WTC11 (cell line): ENCODE results near the gene PIKFYVE. TPM values are rescaled to one million over a fixed set of nuclear protein-coding genes. Genes with fewer than 3 reads are reported as not detected.
A peak's percentile ranks its signal among the peaks of the same experiment; 100 is the strongest.
"Not testable (repeated sequence)": the region's sequence is repeated elsewhere in the genome, so short reads cannot be mapped to it uniquely, and the experiment has no call there.

Experiments
- ATAC-seq: fragments of 200-7000 bp; cut with Tn5 transposase; 2 replicates; pipeline ENCODE4 v1.10.0; 2021; ENCODE audit warnings: mild to moderate bottlenecking, moderate library complexity
- CTCF ChIA-PET: fragments of 300-600 bp; sonication (Branson Sonifier 250); formaldehyde crosslinking; loops from one replicate; lab custom pipeline; 2021; ENCODE audit warnings: antibody characterized with exemption; lab: Charles Lee
- POLR2A ChIA-PET: fragments of 350-600 bp; sonication (Branson Sonifier 250); formaldehyde crosslinking; loops from one replicate; lab custom pipeline; 2021; ENCODE audit warnings: antibody characterized with exemption; lab: Charles Lee
- DNase-seq: peaks from one replicate; pipeline ENCODE4 v3.0.0; 2021; ENCODE audit warnings: low spot score
- H3K27ac Mint-ChIP-seq: 2 replicates; pipeline ENCODE4 v1.8.0; 2021; ENCODE audit warnings: mixed read lengths
- H3K27me3 Mint-ChIP-seq: 2 replicates; pipeline ENCODE4 v1.8.0; 2021; ENCODE audit warnings: low read depth, mild to moderate bottlenecking, moderate library complexity, mixed read lengths
- H3K36me3 Mint-ChIP-seq: 2 replicates; pipeline ENCODE4 v1.8.0; 2021; ENCODE audit warnings: mixed read lengths
- H3K4me1 Mint-ChIP-seq: 2 replicates; pipeline ENCODE4 v1.8.0; 2022; ENCODE audit warnings: mixed read lengths
- H3K4me3 Mint-ChIP-seq: 2 replicates; pipeline ENCODE4 v1.8.0; 2021; ENCODE audit warnings: mild to moderate bottlenecking, moderate library complexity, mixed read lengths
- H3K9me3 Mint-ChIP-seq: 2 replicates; pipeline ENCODE4 v1.8.0; 2021; ENCODE audit warnings: mixed read lengths
- CTCF ChIP-seq: fragments of 200-600 bp; IDR thresholded peaks from 2 replicates; pipeline ENCODE4 v1.8.0; 2022; ENCODE audit warnings: antibody characterized with exemption
- E2F4 ChIP-seq: sonication (generic); formaldehyde crosslinking; IDR thresholded peaks from 2 replicates; pipeline ENCODE4 v1.8.1; 2022; ENCODE audit warnings: low read depth, mild to moderate bottlenecking, moderate library complexity, missing genetic modification reagents, borderline replicate concordance
- E2F5 ChIP-seq: sonication (generic); formaldehyde crosslinking; IDR thresholded peaks from 2 replicates; pipeline ENCODE4 v1.8.1; 2022; ENCODE audit warnings: mild to moderate bottlenecking, moderate library complexity, missing genetic modification reagents
- FOXP1 ChIP-seq: sonication (generic); formaldehyde crosslinking; IDR thresholded peaks from 2 replicates; pipeline ENCODE4 v1.8.0; 2022; ENCODE audit warnings: missing genetic modification reagents, mild to moderate bottlenecking, moderate library complexity, borderline replicate concordance
- HMGA2 ChIP-seq: fragments of 250-450 bp; sonication (Bioruptor Pico); IDR thresholded peaks from 2 replicates; pipeline ENCODE4 v1.4.0; 2021; ENCODE audit warnings: mild to moderate bottlenecking, moderate library complexity
- IRF2 ChIP-seq: sonication (generic); formaldehyde crosslinking; IDR thresholded peaks from 2 replicates; pipeline ENCODE4 v1.8.0; 2022; ENCODE audit warnings: low read depth, missing genetic modification reagents, borderline replicate concordance
- JAZF1 ChIP-seq: fragments of 250-450 bp; sonication (Bioruptor Pico); IDR thresholded peaks from 2 replicates; pipeline ENCODE4 v1.9.0; 2021; ENCODE audit warnings: moderate library complexity, mild to moderate bottlenecking, inconsistent platforms
- MXD4 ChIP-seq: fragments of 250-450 bp; sonication (Bioruptor Pico); IDR thresholded peaks from 2 replicates; pipeline ENCODE4 v1.8.0; 2021; ENCODE audit warnings: mild to moderate bottlenecking, moderate library complexity, borderline replicate concordance
- NR1H2 ChIP-seq: sonication (generic); formaldehyde crosslinking; IDR thresholded peaks from 2 replicates; pipeline ENCODE4 v1.9.0; 2021; ENCODE audit warnings: mild to moderate bottlenecking, moderate library complexity, missing genetic modification reagents
- PRRX2 ChIP-seq: fragments of 250-450 bp; sonication (Bioruptor Pico); IDR thresholded peaks from 2 replicates; pipeline ENCODE4 v1.8.0; 2021; ENCODE audit warnings: mild to moderate bottlenecking
- SOX15 ChIP-seq: fragments of 250-450 bp; sonication (Bioruptor Pico); IDR thresholded peaks from 2 replicates; pipeline ENCODE4 v1.9.0; 2021; ENCODE audit warnings: mild to moderate bottlenecking
- TEAD1 ChIP-seq: sonication (generic); formaldehyde crosslinking; IDR thresholded peaks from 2 replicates; pipeline ENCODE4 v1.8.0; 2022; ENCODE audit warnings: mild to moderate bottlenecking, missing genetic modification reagents
- USF1 ChIP-seq: sonication (generic); formaldehyde crosslinking; IDR thresholded peaks from 2 replicates; pipeline ENCODE4 v1.8.0; 2022; ENCODE audit warnings: mild to moderate bottlenecking, missing genetic modification reagents
- ZNF317 ChIP-seq: sonication (generic); formaldehyde crosslinking; IDR thresholded peaks from 2 replicates; pipeline ENCODE4 v1.8.1; 2023; ENCODE audit warnings: low read depth, mild to moderate bottlenecking, moderate library complexity, missing genetic modification reagents, borderline replicate concordance
- ZNF425 ChIP-seq: fragments of 250-450 bp; sonication (Bioruptor Pico); conservative IDR thresholded peaks from 2 replicates; pipeline ENCODE4 v1.9.0; 2021; ENCODE audit warnings: mild to moderate bottlenecking
- total RNA-seq: library from RNA; stranded (reverse); gene quantifications from 3 replicates; pipeline ENCODE4 v1.2.3, GENCODE V29; 2021
- TF ChIP-seq, protein P1 (sequence below): sonication (generic); formaldehyde crosslinking; IDR thresholded peaks from 2 replicates; pipeline ENCODE4 v1.8.0; 2023; ENCODE audit warnings: missing genetic modification reagents
- TF ChIP-seq, protein P2 (sequence below): sonication (generic); formaldehyde crosslinking; IDR thresholded peaks from 2 replicates; pipeline ENCODE4 v1.8.0; 2023; ENCODE audit warnings: missing genetic modification reagents, mild to moderate bottlenecking, borderline replicate concordance
- TF ChIP-seq, protein P3 (sequence below): sonication (generic); formaldehyde crosslinking; IDR thresholded peaks from 2 replicates; pipeline ENCODE4 v1.8.0; 2022; ENCODE audit warnings: missing genetic modification reagents

The PIKFYVE gene
- total RNA-seq, 1 experiment from 2014 or later, result 36.1 TPM

- POLR2A ChIA-PET, result no interaction called here
- Mint-ChIP-seq H3K4me3 (no peak overlapping the region), H3K9me3 (peaks cover 14% of the 10 kb centered on the region), H3K27me3 (peaks cover 3% of the 10 kb centered on the region; the same call in 1 of the 2 replicates), H3K27ac (peak overlapping the region; percentile 4; the same call in 1 of the 2 replicates), H3K4me1 (peaks cover 26% of the 10 kb centered on the region), H3K36me3 (peaks cover 11% of the 10 kb centered on the region)
- CTCF ChIA-PET, result interaction anchor here (0.6 kb wide), 1 partner anchor 275 kb away, joined by 3 read pairs; no protein-coding TSS in a partner anchor
- DNase-seq, result no peak
- peak; percentile 75 for ATAC-seq
- TF ChIP-seq E2F4 (CRISPR knock-in tag), result no peak
- TF ChIP-seq MXD4 (CRISPR knock-in tag), result no peak
- TF ChIP-seq PRRX2, result no peak
- no peak for TF ChIP-seq SOX15 (CRISPR knock-in tag)
- TF ChIP-seq, protein P1, sequence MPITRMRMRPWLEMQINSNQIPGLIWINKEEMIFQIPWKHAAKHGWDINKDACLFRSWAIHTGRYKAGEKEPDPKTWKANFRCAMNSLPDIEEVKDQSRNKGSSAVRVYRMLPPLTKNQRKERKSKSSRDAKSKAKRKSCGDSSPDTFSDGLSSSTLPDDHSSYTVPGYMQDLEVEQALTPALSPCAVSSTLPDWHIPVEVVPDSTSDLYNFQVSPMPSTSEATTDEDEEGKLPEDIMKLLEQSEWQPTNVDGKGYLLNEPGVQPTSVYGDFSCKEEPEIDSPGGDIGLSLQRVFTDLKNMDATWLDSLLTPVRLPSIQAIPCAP (CRISPR knock-in tag), result no peak
- no peak for TF ChIP-seq HMGA2
- TF ChIP-seq USF1 (CRISPR knock-in tag), result no peak
- no peak for TF ChIP-seq NR1H2 (CRISPR knock-in tag)
- no peak for TF ChIP-seq FOXP1
- TF ChIP-seq, protein P2, sequence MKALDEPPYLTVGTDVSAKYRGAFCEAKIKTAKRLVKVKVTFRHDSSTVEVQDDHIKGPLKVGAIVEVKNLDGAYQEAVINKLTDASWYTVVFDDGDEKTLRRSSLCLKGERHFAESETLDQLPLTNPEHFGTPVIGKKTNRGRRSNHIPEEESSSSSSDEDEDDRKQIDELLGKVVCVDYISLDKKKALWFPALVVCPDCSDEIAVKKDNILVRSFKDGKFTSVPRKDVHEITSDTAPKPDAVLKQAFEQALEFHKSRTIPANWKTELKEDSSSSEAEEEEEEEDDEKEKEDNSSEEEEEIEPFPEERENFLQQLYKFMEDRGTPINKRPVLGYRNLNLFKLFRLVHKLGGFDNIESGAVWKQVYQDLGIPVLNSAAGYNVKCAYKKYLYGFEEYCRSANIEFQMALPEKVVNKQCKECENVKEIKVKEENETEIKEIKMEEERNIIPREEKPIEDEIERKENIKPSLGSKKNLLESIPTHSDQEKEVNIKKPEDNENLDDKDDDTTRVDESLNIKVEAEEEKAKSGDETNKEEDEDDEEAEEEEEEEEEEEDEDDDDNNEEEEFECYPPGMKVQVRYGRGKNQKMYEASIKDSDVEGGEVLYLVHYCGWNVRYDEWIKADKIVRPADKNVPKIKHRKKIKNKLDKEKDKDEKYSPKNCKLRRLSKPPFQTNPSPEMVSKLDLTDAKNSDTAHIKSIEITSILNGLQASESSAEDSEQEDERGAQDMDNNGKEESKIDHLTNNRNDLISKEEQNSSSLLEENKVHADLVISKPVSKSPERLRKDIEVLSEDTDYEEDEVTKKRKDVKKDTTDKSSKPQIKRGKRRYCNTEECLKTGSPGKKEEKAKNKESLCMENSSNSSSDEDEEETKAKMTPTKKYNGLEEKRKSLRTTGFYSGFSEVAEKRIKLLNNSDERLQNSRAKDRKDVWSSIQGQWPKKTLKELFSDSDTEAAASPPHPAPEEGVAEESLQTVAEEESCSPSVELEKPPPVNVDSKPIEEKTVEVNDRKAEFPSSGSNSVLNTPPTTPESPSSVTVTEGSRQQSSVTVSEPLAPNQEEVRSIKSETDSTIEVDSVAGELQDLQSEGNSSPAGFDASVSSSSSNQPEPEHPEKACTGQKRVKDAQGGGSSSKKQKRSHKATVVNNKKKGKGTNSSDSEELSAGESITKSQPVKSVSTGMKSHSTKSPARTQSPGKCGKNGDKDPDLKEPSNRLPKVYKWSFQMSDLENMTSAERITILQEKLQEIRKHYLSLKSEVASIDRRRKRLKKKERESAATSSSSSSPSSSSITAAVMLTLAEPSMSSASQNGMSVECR (CRISPR knock-in tag), result no peak
- TF ChIP-seq TEAD1 (CRISPR knock-in tag), result no peak
- TF ChIP-seq, protein P3, sequence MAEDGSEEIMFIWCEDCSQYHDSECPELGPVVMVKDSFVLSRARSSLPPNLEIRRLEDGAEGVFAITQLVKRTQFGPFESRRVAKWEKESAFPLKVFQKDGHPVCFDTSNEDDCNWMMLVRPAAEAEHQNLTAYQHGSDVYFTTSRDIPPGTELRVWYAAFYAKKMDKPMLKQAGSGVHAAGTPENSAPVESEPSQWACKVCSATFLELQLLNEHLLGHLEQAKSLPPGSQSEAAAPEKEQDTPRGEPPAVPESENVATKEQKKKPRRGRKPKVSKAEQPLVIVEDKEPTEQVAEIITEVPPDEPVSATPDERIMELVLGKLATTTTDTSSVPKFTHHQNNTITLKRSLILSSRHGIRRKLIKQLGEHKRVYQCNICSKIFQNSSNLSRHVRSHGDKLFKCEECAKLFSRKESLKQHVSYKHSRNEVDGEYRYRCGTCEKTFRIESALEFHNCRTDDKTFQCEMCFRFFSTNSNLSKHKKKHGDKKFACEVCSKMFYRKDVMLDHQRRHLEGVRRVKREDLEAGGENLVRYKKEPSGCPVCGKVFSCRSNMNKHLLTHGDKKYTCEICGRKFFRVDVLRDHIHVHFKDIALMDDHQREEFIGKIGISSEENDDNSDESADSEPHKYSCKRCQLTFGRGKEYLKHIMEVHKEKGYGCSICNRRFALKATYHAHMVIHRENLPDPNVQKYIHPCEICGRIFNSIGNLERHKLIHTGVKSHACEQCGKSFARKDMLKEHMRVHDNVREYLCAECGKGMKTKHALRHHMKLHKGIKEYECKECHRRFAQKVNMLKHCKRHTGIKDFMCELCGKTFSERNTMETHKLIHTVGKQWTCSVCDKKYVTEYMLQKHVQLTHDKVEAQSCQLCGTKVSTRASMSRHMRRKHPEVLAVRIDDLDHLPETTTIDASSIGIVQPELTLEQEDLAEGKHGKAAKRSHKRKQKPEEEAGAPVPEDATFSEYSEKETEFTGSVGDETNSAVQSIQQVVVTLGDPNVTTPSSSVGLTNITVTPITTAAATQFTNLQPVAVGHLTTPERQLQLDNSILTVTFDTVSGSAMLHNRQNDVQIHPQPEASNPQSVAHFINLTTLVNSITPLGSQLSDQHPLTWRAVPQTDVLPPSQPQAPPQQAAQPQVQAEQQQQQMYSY (CRISPR knock-in tag), result no peak
- TF ChIP-seq E2F5 (CRISPR knock-in tag), result no peak
- TF ChIP-seq ZNF425 (CRISPR knock-in tag), result no peak
- TF ChIP-seq IRF2, result no peak
- TF ChIP-seq CTCF, result no peak
- TF ChIP-seq JAZF1 (CRISPR knock-in tag), result no peak
- TF ChIP-seq ZNF317, result no peak
Measured at GRCh38 chr2:208375491-208376068, 109.5 kb downstream of the PIKFYVE start.

DNA sequence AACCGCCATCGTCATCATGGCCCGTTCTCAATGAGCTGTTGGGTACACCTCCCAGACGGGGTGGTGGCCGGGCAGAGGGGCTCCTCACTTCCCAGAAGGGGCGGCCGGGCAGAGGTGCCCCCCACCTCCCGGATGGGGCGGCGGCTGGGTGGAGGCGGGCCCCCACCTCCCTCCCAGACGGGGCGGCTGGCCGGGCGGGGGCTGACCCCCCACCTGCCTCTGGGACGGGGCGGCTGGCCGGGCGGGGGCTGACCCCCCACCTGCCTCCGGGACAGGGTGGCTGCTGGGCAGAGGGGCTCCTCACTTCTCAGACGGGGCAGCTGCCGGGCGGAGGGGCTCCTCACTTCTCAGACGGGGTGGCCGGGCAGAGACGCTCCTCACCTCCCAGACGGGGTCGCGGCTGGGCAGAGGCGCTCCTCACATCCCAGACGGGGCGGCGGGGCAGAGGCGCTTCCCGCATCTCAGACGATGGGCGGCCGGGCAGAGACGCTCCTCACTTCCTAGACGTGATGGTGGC is 111.3 kb downstream of the PIKFYVE start:
- H3K4me3 Mint-ChIP-seq, POLR2A ChIA-PET, H3K27me3 Mint-ChIP-seq, DNase-seq, H3K27ac Mint-ChIP-seq, CTCF ChIA-PET, ATAC-seq: not testable (repeated sequence)
- H3K36me3 Mint-ChIP-seq, result peaks cover 11% of the 10 kb centered on the region
- peaks cover 14% of the 10 kb centered on the region for H3K9me3 Mint-ChIP-seq
- H3K4me1 Mint-ChIP-seq, result peaks cover 26% of the 10 kb centered on the region
